ENCODE results near the gene RCBTB1.
"Not testable (repeated sequence)": the region's sequence is repeated elsewhere in the genome, so short reads cannot be mapped to it uniquely, and the experiment has no call there.

RCBTB1 gene

GRCh38 chr13:49585220-49586157, at the start of gene RCBTB1:
RCBTB1 (minus strand) TSS chr13:49585558; CDS start chr13:49567279, 18,279 bp downstream.
- DNase-seq: peak; percentile 57 to 67

- no peak for DNase-seq
These were observed 48.4 kb upstream of the RCBTB1 start for GRCh38 chr13:49633710-49634109.

GRCh38 chr13:49632156-49632555, 46.8 kb upstream of the RCBTB1 start:
- no peak for DNase-seq

DNA sequence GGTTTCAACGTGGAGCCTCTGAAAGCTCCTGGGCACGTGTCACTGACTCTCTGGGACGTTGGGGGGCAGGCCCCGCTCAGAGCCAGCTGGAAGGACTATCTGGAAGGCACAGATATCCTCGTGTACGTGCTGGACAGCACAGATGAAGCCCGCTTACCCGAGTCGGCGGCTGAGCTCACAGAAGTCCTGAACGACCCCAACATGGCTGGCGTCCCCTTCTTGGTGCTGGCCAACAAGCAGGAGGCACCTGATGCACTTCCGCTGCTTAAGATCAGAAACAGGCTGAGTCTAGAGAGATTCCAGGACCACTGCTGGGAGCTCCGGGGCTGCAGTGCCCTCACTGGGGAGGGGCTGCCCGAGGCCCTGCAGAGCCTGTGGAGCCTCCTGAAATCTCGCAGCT, 45.2 kb upstream of the RCBTB1 start:
- no peak for DNase-seq

GRCh38 chr13:49629947-49630346, 44.6 kb upstream of the RCBTB1 start:
- DNase-seq: no peak

- DNase-seq: no peak
These were observed 44.0 kb upstream of the RCBTB1 start for GRCh38 chr13:49629196-49629938.

DNA sequence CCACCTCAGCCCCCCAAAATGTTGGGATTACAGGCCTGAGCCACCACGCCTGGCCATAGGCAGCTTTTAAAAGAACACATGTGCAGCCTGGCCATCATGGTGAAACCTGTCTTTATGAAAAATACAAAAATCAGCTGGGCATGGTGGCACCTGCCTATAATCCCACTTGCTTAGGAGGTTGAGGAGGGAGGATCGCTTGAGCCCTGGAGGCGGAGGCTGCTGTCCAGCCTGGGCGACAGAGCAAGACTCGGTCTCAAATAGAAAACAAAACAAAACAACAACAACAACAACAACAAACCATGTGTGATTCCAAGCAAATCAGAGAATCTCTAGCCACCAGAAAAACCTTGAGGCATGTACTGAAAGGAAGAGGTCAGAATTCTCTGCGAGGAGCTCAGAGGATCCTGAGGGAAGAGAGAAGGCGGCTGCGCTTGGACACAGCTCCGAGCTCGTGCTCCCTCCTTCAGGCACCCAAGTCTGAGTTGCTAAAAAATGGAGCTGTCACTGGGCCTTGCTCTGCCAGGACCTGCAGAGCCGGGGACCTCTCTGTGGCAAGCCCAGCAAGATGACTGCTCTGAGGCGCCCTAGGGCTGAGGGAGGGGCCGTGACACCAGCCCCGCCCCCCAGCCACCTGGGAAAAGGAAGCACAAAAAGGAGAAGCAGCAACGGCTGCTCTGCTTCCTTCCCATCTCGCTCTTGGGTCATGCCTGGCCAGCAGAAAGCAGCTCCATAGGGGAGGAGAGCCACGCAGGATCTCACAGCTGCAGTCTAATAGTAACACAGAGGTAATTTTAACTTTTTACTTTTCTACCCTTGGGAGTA, 42.7 kb upstream of the RCBTB1 start, which contains the start of gene ARL11:
Gene ARL11, plus strand, starts transcription at position 677 of the 822 bp plus-strand sequence. CDS start 1,941 bp downstream, outside the sequence.
- DNase-seq: peak; percentile 45 to 53

DNA sequence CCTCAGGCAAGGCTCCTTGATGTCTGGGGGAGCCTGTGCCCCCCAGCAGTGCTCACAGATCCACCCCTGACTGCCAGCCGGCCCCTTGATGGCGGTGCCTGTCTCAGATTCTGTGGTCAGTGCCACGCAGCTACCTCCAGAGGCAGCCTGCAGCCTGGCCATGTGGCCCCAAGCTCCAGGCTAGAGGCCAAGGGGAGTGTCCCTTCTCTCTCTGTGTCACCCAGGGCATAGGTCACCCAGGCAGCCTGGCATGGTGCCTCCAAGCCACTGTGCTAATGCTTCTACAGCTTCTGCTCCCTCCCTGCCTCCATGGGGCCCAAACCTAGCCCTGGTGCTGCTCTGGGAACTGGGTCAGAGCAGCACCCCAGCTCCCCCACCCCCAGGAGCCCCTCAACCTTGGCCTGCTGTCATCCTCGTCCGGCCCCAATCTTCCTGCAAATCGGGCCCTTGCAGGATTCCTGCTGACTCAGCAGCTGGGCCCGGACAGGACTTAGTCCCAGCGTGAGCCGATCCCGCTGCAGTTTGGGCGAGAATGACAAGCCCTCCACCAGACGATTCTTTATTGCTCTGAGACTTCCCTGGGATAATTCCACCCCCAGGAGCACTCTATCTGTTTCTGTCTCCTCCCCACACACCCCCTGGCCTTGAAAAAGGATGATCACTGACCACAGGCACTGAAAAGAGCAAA, 40.2 kb upstream of the RCBTB1 start:
- DNase-seq: no peak

- no peak for DNase-seq
These were observed 38.9 kb upstream of the RCBTB1 start for GRCh38 chr13:49624229-49624628.

DNA sequence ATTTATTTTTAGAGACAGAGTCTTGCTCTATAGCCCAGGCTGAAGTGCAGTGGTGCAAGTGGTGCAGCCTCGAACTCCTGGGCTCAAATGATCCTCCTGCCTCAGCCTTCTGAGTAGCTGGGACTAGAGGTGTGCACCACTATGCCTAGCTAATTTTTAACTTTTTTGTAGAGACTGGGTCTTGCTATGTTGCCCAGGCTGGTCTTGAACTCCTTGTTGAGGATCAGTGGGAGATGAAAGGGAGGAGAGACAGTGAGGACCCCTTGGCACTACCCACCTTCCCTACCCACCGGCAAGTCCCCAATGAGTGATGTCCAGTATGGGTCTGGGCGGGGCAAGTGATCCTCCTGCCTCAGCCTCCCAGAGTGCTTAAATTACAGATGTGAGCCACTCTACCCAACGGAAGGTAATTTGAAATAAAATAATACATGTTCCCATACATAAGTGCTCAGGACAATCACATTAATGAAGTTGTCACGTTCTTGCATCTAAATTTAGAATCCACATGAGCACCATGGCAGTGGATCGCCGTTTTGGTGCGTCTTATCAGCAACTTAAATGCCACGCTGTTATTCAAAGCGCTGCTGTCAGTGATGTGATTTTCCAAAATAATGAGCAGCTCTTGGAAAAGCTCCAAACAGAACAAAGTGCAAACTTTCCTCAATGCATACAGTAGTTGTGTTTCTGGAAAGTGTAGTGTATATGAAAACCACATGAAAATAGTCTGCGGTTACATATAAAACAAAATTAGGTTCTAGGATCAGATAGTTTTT, 37.0 kb upstream of the RCBTB1 start:
- no peak for DNase-seq

DNA sequence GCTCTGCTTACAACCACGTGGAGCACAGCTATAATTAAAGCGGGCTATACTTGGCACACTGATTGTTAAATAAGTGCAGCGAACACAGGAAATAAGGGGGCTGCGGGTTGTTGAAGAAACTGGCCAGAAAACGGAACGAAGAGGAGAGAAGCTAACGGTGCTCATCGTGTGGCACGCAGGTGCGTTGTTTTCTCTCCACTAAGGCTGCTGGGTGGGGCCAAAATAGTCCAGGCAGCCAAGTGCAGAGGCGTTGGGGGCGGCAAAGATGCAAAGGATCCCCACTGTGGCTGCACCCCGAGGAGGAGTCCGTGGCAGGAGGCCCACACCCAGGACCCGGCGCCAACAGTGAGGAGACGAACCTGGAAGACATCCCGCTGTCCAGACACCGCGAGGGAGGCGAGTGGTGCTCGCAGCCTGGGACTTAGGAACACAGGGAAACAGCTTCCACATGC, 34.8 kb upstream of the RCBTB1 start:
- DNase-seq: no peak

DNA sequence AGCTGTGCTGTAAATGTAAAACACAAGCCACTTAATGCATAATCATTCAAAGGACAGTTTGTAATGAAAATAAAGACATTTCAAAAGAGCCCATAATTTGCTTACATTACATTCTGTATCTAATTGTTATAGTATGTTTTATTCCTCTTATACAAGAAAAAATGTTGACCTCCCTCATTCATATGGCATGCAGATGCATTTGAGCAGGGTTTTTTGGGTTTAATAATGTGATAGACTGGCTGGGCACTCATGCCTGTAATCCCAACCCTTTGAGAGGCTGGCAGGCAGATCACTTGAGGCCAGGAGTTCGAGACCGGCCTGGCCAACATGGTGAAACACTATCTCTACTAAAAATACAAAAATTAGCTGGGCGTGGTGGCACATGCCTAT, 31.3 kb upstream of the RCBTB1 start:
- DNase-seq: no peak

GRCh38 chr13:49615836-49616675, 30.7 kb upstream of the RCBTB1 start:
- DNase-seq: no peak

DNA sequence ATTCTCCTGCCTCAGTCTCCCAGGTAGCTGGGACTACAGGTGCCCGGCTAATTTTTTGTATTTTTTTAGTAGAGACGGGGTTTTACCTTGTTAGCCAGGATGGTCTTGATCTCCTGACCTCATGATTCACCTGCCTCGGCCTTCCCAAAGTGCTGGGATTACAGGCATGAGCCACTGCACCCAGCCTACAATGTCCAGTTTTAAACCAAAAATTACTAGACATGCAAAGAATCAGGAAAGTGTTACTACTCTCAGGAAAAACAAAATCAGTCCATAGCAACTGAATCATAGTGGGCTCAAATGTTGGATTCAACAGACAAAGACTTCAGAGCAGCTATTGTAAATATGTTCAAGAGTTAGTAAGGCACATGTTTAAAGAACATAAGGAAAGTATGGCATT, 26.7 kb upstream of the RCBTB1 start:
- DNase-seq: not testable (repeated sequence)

GRCh38 chr13:49610176-49610575, 24.8 kb upstream of the RCBTB1 start:
- no peak for DNase-seq

GRCh38 chr13:49608651-49609331, 23.4 kb upstream of the RCBTB1 start:
- no peak for DNase-seq

DNA sequence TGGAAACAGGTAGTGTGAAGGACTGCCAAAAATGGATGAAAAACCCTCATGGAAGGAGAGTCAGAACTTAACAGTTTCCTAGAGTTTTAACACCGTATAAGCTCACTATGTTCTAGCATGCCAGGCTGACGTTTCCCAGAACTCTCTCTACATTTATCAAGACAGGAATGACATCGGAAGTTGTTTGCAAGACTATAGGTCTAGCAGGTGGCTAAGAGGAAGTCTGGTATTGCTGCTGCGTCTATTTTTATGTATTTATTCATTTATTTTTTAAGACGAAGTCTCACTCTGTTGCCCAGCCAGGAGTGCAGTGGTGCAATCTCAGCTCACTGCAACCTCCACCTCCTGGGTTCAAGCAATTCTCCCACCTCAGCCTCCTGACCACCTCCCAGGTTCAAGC, 22.4 kb upstream of the RCBTB1 start:
- no peak for DNase-seq

- peak; percentile 77 to 82 for DNase-seq
These were observed 21.6 kb upstream of the RCBTB1 start for GRCh38 chr13:49606747-49607648.

DNA sequence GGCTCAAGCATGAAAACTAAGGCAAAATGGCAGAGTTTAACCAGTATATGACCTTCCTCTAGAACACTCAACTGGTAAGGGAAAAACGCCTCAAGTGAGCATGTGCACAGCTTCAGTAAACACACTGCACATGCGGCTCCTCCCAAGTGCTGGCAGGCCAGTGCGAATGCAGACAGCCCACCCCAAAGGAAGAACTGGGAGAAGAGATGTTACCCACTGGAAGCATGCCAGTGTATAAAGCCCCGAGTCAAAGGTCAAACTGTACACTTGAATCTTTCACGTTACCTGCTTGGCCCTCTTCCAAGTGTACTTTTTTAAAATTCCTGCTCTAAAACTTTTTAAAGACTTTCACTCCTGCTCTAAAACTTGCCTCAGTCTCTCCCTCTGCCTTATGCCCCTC, 19.2 kb upstream of the RCBTB1 start:
- no peak for DNase-seq
